GM19438 (cell line): ENCODE measurements around the gene SUGP2.

Experiments used
- ATAC-seq: cut with Tn5 transposase; IDR thresholded peaks from one replicate; pipeline ENCODE4 v1.9.1; 2021; ENCODE audit warnings: low read depth; ENCODE audit not compliant: unreplicated experiment

SUGP2 gene

DNA sequence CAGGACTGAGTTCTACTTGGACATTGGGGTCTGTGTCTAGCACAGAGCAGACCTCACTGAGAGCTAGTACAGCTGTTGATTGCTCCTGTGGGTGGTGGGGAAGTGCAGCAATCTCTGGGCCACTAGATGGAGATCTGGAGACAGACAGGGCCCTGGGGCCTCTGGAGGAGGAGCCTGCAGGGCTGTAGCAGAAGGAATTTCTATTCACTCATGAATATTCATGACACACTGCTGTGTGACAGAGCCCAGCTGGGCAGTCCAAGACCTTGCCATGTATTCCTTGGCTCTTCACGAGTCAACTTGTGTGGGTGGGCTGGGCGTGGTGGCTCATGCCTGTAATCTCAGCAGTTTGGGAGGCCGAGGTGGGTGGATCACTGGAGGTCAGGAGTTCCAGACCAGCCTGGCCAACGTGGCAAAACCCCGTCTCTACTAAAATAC, 37.5 kb downstream of the SUGP2 start:
- ATAC-seq: no peak

DNA sequence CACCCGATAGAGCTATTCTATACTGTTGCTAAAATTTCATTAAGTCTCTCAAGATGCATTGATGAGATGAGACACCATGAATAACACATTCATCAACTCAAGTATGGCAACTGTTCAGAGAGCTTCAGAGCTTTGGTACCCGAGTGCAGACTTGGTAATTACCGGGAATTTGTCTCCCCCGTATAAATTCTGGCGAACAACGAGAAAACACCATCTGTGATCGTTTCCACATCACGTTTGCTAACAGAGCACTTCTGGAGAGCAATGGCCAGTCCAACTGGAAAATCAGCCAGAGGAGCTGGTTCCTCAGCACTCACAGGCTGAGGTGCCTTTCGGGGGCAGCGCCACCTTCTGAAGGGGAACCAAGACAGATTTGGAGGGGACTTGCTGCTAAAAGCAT, 40.2 kb downstream of the SUGP2 start:
- no peak for ATAC-seq

DNA sequence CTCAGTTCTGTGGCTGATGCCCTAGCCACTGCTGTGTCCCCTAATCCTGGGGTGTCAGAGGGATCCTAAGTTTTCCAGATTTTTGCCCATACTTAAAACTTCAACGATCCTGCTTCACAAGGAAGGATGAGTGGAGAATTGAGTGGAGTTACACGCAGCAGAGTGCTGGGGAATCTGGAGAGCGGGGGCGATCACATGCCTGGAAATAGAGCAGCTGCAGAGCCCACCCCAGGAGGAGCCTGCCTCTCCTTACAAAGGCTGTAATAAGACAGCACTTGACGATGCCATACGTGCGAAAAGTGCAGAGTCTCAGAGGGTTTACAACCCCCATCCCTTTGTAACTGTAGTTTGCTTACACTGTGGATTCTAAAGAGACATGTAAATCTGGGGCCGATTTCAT, 40.6 kb downstream of the SUGP2 start:
- ATAC-seq: no peak

- no peak for ATAC-seq
Measured at GRCh38 chr19:18991468-18991867, 41.8 kb downstream of the SUGP2 start.

GRCh38 chr19:18991006-18991405, 42.3 kb downstream of the SUGP2 start:
- no peak for ATAC-seq

DNA sequence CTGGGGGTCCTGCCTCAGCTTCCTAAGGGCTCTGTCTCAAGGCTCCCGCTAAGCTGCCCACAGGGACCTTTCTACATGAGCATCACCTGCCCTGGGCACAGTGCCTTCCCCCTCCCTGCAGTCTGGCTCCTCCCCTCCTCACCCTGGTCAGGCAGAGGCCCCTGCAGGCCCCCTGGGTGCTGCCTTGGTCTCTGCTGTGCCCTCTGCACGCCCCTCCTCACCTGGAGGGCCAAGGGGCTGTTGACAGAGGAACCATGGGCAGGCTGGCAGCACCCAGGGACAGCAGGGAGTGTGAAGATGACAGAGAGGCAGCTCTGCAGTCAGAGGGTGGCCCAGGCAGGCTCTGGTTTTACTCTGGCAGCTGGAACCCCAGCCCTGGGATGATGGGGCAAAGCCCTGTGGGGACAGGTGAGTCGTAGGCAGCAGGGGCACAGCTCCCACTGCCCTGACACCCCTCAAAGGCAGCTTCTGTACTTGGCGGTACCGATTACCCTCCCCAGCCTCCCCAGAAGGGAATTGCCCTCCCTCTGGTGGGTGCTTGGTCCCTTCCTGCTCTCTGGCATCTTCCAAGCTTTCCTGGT, 43.1 kb downstream of the SUGP2 start:
- no peak for ATAC-seq

DNA sequence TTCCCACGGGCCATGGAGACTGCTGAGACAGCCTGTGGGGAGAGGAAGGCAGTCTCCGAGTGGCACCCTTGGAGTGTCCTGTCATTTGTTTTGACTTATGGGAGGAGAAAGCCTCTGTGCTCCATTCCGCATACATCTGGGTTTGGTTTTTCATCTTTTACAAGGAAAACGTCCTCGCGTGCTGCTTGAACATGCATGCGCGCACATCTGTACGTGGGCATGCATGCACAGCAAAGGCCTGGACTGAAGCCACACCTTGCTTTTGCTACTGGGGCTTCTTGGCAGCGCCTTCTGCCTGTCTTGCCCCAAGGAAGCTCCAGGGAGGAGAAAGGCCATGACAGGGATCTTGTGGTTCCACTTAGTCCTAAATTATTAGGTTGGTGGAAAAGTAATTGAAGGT, 44.0 kb downstream of the SUGP2 start:
- ATAC-seq: no peak

DNA sequence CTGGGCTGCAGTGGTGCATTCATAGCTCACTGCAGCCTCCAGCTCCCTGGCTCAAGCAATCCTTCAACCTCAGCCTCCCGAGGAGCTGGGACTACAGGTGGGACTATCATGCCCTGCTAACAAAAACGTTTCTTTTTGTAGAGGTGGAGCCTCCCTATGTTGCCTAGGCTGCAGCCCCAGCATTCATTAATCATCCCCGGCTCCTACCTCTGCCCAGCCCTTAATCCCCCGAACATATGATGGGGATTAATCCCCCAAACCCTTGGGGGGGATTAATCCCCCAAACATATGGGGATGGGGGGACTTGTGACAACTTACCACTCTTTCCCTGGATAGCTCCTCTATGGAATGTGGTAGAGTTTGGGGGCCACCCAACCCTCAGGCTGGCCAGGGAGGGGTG, 45.9 kb downstream of the SUGP2 start:
- ATAC-seq: no peak

DNA sequence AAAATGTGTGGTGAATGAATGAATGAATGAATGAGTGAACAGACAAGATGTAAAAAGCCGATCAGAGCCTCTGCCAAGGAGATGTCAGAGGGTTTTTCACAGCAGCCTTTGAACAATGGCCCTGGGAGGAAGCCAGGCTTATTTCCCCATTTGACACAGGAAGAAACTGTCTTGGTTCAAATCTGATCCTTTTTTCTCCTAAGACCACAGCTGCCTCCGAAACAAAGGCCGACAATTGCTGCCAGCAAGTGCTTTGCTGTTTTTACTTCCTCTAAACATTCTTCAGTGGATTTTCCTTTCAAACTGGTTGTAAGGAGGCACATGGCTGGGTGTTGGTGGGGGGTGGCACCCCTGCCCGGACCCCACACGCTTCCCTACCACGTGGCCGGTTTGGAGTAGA, 48.1 kb downstream of the SUGP2 start:
- no peak for ATAC-seq

DNA sequence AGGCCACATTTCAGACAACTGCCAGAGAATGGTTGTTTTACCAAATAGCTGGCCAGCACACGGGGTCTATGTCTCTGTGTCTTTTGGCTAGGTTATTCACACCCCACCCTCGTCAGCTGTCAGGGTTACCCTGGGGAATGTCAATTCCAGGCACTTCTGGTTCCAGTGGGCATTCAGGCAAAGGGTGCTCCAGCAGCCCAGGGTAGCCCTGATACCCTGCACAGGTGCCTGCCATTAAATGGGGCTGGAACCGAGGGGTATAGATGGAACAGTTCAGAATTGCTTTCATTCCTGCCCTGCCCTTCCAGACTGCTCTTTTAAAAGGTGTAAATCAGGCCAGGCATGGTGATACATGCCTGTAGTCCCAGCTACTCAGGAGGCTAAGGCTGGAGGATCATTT, 49.1 kb downstream of the SUGP2 start:
- ATAC-seq: no peak

DNA sequence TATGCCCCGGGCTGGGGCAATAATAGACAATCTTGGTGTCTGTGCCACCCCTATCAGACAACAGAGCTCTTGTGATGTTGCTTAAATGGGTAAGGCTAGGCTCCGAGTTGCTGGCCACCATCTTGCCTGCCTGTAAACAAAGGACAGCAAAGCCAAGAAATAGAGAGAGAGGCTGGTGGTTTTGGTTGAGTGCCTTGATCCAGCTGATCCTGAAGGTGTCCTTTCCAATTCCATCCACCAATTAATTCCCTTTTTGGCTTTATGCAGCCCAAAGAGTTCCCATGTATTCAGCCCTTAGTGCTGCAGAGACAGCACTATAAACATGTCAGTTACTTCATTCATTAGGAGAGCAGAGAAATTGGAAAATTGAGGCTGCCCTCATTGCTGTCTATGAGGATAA, 50.6 kb downstream of the SUGP2 start:
- ATAC-seq: no peak

GRCh38 chr19:18980432-18981020, 52.8 kb downstream of the SUGP2 start:
- no peak for ATAC-seq

GRCh38 chr19:18978616-18979015, 54.7 kb downstream of the SUGP2 start:
- ATAC-seq: no peak

DNA sequence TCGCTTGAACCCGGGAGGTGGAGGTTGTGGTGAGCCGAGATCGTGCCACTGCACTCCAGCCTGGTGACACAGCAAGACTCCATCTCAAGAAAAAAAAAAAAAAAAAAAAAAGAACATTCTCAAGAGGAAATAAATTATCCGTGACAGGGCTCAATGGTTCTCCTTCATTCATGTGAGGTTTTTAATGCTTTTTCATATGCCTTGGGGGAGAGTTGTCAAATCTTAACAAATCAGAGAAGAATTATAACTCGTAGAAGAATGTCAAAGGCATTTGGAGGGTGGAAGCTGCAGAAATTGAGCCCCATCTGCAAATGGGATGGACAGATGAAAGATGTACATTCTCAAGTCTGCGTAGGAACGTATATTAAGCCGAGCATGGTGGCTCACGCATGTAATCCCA, 57.4 kb downstream of the SUGP2 start:
- ATAC-seq: no peak

DNA sequence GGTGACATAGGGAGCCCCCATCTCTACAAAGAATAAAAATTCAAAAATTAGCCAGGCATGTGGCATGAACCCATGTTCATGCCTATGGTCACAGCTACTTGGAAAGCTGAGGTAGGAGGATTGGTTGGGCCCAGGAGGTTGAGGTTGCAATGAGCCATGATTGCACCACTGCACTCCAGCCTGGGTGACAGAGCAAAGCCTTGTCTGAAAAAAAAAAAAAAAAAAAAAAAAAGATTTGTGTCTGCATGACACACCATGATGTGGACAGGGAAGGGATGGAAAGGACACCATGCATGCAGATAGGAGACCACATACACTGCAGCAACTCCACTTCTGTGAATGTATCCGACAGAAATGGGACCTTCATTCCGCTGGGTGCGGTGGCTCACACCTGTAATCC, 58.3 kb downstream of the SUGP2 start:
- no peak for ATAC-seq

DNA sequence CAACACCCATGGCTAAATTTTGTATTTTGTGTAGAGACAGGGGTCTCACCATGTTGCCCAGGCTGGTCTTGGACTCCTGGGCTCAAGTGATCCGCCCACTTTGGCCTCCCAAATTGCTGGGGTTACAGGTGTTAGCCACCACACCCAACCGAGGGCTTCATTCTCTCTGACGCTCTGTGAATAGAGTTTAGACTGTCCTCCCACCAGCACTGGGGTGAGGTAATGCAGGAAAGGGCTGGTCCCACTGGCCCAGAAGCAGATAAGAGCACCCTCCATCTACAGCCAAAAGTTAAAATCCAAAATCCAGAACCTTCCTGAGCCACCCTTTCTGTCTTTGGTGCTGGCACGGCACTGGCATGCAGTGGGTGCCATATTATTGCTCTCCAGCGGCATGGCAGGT, 60.5 kb downstream of the SUGP2 start:
- no peak for ATAC-seq

GRCh38 chr19:18972301-18972811, 61.0 kb downstream of the SUGP2 start:
- ATAC-seq: no peak

GRCh38 chr19:18969931-18970659, 63.2 kb downstream of the SUGP2 start:
- no peak for ATAC-seq

GRCh38 chr19:18967358-18968146, 65.8 kb downstream of the SUGP2 start:
- no peak for ATAC-seq

DNA sequence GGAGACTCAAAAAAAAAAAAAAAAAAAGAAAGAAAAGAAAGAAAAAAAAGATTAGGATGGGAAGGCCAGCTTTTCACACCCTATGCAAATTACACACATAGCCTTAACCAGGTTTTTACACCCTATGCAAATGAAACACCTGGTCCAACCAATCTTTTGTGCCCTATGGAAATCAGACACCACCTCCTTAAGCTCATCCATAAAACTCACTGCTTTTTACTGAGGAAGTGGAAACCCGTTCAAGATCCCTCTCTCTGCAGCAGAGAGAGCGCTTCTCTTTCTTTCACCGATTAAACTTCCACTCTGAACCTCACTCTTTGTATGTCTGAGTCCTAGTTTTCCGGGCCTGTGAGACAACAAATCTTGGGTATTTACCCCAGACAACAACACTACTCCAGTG, 67.0 kb downstream of the SUGP2 start:
- ATAC-seq: no peak

GRCh38 chr19:18964121-18964520, 69.2 kb downstream of the SUGP2 start:
- ATAC-seq: no peak
